GM23248 (cell line): ENCODE data around the gene MRPL38. TPM values are rescaled to one million over a fixed set of nuclear protein-coding genes. Genes with fewer than 3 reads are reported as not detected.
"Not testable (repeated sequence)": the region's sequence is repeated elsewhere in the genome, so short reads cannot be mapped to it uniquely, and the experiment has no call there.

ENCODE experiments used
- DNase-seq: peaks from one replicate; pipeline ENCODE4 v3.0.0-alpha.2; 2015
- H2AFZ ChIP-seq: fragments of 200-600 bp; sonication (generic); 2 replicates; pipeline ENCODE4 v1.6.1; 2016; ENCODE audit warnings: antibody characterized with exemption
- H3F3A ChIP-seq: fragments of 200-600 bp; sonication (generic); 2 replicates; pipeline ENCODE4 v1.6.1; 2016; ENCODE audit warnings: mild to moderate bottlenecking, antibody characterized with exemption, mixed run types; ENCODE audit not compliant: insufficient read depth
- H3K27ac ChIP-seq: fragments of 200-600 bp; sonication (generic); 2 replicates; pipeline ENCODE4 v1.5.1; 2016; ENCODE audit warnings: mild to moderate bottlenecking
- H3K27me3 ChIP-seq: fragments of 200-600 bp; sonication (generic); replicated peaks from 2 replicates; pipeline ENCODE4 v1.6.1; 2016; ENCODE audit warnings: mild to moderate bottlenecking; ENCODE audit not compliant: insufficient read depth
- H3K36me3 ChIP-seq: fragments of 200-600 bp; sonication (generic); 2 replicates; pipeline ENCODE4 v1.6.1; 2016; ENCODE audit warnings: low read depth, mild to moderate bottlenecking
- H3K4me1 ChIP-seq: fragments of 200-600 bp; sonication (generic); 2 replicates; pipeline ENCODE4 v1.6.1; 2016; ENCODE audit warnings: mild to moderate bottlenecking; ENCODE audit not compliant: insufficient read depth
- H3K4me2 ChIP-seq: fragments of 200-600 bp; sonication (generic); one replicate; pipeline ENCODE4 v1.6.1; 2016; ENCODE audit warnings: mild to moderate bottlenecking; ENCODE audit not compliant: unreplicated experiment
- H3K4me3 ChIP-seq: fragments of 200-600 bp; sonication (generic); 2 replicates; pipeline ENCODE4 v1.5.1; 2016; ENCODE audit warnings: mild to moderate bottlenecking
- H3K79me2 ChIP-seq: fragments of 200-600 bp; sonication (generic); 2 replicates; pipeline ENCODE4 v1.6.1; 2016; ENCODE audit warnings: mild to moderate bottlenecking; ENCODE audit not compliant: insufficient read depth
- H3K9ac ChIP-seq: fragments of 200-600 bp; sonication (generic); 2 replicates; pipeline ENCODE4 v1.6.1; 2016; ENCODE audit warnings: mild to moderate bottlenecking
- H3K9me2 ChIP-seq: fragments of 200-600 bp; sonication (generic); 2 replicates; pipeline ENCODE4 v1.6.1; 2016; ENCODE audit warnings: mixed run types, mild to moderate bottlenecking, moderate library complexity; ENCODE audit not compliant: insufficient read depth
- H3K9me3 ChIP-seq: fragments of 200-600 bp; sonication (generic); one replicate; pipeline ENCODE4 v1.6.1; 2017; ENCODE audit warnings: low read depth
- H4K20me1 ChIP-seq: fragments of 200-600 bp; sonication (generic); 2 replicates; pipeline ENCODE4 v1.6.0; 2016; ENCODE audit not compliant: insufficient read depth
- EZH2 ChIP-seq: fragments of 200-600 bp; sonication (generic); IDR thresholded peaks from 2 replicates; pipeline ENCODE4 v1.6.1; 2018; ENCODE audit warnings: antibody characterized with exemption, mild to moderate bottlenecking; ENCODE audit not compliant: insufficient read depth, poor library complexity, severe bottlenecking
- EZH2phosphoT487 ChIP-seq: fragments of 200-600 bp; sonication (generic); IDR thresholded peaks from 2 replicates; pipeline ENCODE4 v1.6.1; 2018; ENCODE audit warnings: antibody characterized with exemption, moderate library complexity, mild to moderate bottlenecking, low read depth; ENCODE audit not compliant: insufficient read depth
- WGBS, 2 experiments: methylation state at CpG; one replicate each; pipeline ENCODE4 v1.1.6; 2015 to 2017; ENCODE audit warnings: low lambda C conversion rate in 2 of 2, low coverage in 1 of 2; ENCODE audit errors: missing lambda C conversion rate in 2 of 2; 5-methylcytosine and 5-hydroxymethylcytosine counted together
- in situ Hi-C: fragments of 300-500 bp; cut with MboI; formaldehyde crosslinking; loops from 2 replicates; pipeline ENCODE4 v1.15.0; 2020
- polyA plus RNA-seq: library from polyadenylated mRNA; unstranded; fragments of >200 nt; fragmentation: Nextera tagmentation; extraction: Ambion mirVana; gene quantifications from 2 replicates; pipeline ENCODE4 v1.2.1, GENCODE V29; 2016
- total RNA-seq: library from RNA; depleted of rRNA; stranded (reverse); fragments of >200 nt; shearing (Covaris generic); gene quantifications from 2 replicates; pipeline ENCODE4 v1.2.3, GENCODE V29; 2014

Gene MRPL38
- total and polyA plus RNA-seq, 2 experiments from 2014 or later = 18.8 to 51.9 TPM

GRCh38 chr17:75872434-75873351, 32.0 kb downstream of the MRPL38 start:
- Histone ChIP-seq H2AFZ (peak overlapping the region; percentile 40), H3K4me2 (no peak overlapping the region), H3F3A (peaks cover 6% of the 10 kb centered on the region; the same call in 1 of the 2 replicates), H3K79me2 (no peaks in the 10 kb centered on the region), H3K27me3 (no peaks in the 10 kb centered on the region), H3K9me3 (no peaks in the 10 kb centered on the region), H3K4me3 (no peak overlapping the region), H4K20me1 (no peaks in the 10 kb centered on the region), H3K9me2 (no peaks in the 10 kb centered on the region), H3K36me3 (no peaks in the 10 kb centered on the region), H3K9ac (peak overlapping the region; percentile 67), H3K4me1 (peaks cover 45% of the 10 kb centered on the region), H3K27ac (peak overlapping the region; percentile 61)
- TF ChIP-seq EZH2 (no peak), EZH2phosphoT487 (no peak)
- in situ Hi-C loops = no loop called here
- WGBS, 2 experiments = 24 to 28% methylated on average over 12 to 13 of the region's 13 CpGs
- DNase-seq = peak; percentile 93

- H3K4me3 ChIP-seq, H3K9me3 ChIP-seq, H3K36me3 ChIP-seq, H3K27me3 ChIP-seq, in situ Hi-C loops, H3K79me2 ChIP-seq, DNase-seq, H4K20me1 ChIP-seq, H3K9me2 ChIP-seq, H3F3A ChIP-seq: not testable (repeated sequence)
- Histone ChIP-seq H3K4me2 (peak overlapping the region; percentile 25), H3K4me1 (peaks cover 25% of the 10 kb centered on the region), H3K27ac (peak overlapping the region; percentile 77; the same call in 1 of the 2 replicates), H3K9ac (peak overlapping the region; percentile 69), H2AFZ (peak overlapping the region; percentile 78)
- 37 to 47% methylated on average over 8 to 10 of the region's 10 CpGs for WGBS, 2 experiments
Observed at GRCh38 chr17:75870228-75870627, 34.5 kb downstream of the MRPL38 start.

- no peaks in the 10 kb centered on the region for H3K9me3 ChIP-seq
- H3K4me2 ChIP-seq = peak overlapping the region; percentile 25
- H3K79me2 ChIP-seq = no peaks in the 10 kb centered on the region
- no peaks in the 10 kb centered on the region for H3K27me3 ChIP-seq
- H3F3A ChIP-seq = peaks cover 6% of the 10 kb centered on the region; the same call in 1 of the 2 replicates
- no peaks in the 10 kb centered on the region for H4K20me1 ChIP-seq
- TF ChIP-seq EZH2phosphoT487 (no peak), EZH2 (no peak)
- H3K27ac ChIP-seq = peak overlapping the region; percentile 77
- in situ Hi-C loops = no loop called here
- peak; percentile 84 for DNase-seq
- H3K4me1 ChIP-seq = peaks cover 28% of the 10 kb centered on the region
- H3K36me3 ChIP-seq = no peaks in the 10 kb centered on the region
- H3K9ac ChIP-seq = peak overlapping the region; percentile 69
- H3K4me3 ChIP-seq = 0 out of 2 replicates have a peak overlapping the region, but pooled peaks have one; percentile 17
- 16 to 19% methylated on average over 20 to 23 of the region's 23 CpGs for WGBS, 2 experiments
- H2AFZ ChIP-seq = peak overlapping the region; percentile 78
- H3K9me2 ChIP-seq = no peaks in the 10 kb centered on the region
Observed at GRCh38 chr17:75869282-75870141, 35.2 kb downstream of the MRPL38 start.

GRCh38 chr17:75868730-75869281, 35.9 kb downstream of the MRPL38 start:
- Histone ChIP-seq H3K27ac (peak overlapping the region; percentile 77), H3K4me2 (peak overlapping the region; percentile 25), H3K9ac (peak overlapping the region; percentile 69), H3K4me1 (peaks cover 33% of the 10 kb centered on the region), H2AFZ (peak overlapping the region; percentile 78)
- H3K9me3 ChIP-seq, DNase-seq, H4K20me1 ChIP-seq, H3F3A ChIP-seq, H3K4me3 ChIP-seq, H3K9me2 ChIP-seq, H3K27me3 ChIP-seq, H3K36me3 ChIP-seq, H3K79me2 ChIP-seq, in situ Hi-C loops: not testable (repeated sequence)
- 62 to 65% methylated on average over 12 of the region's 12 CpGs for WGBS, 2 experiments

GRCh38 chr17:75865404-75866188, 39.1 kb downstream of the MRPL38 start:
- H3K4me2 ChIP-seq, H3K27ac ChIP-seq, H3K9ac ChIP-seq, H3K79me2 ChIP-seq, in situ Hi-C loops, H3K27me3 ChIP-seq, H2AFZ ChIP-seq, H3K9me3 ChIP-seq, H3K36me3 ChIP-seq, H3K4me3 ChIP-seq, H4K20me1 ChIP-seq, H3F3A ChIP-seq, H3K9me2 ChIP-seq, DNase-seq: not testable (repeated sequence)
- peaks cover 23% of the 10 kb centered on the region for H3K4me1 ChIP-seq
- WGBS, 2 experiments = 74 to 76% methylated on average over 16 to 17 of the region's 17 CpGs

- H3K79me2 ChIP-seq, H4K20me1 ChIP-seq, H3K9me3 ChIP-seq, H3K27me3 ChIP-seq, H3K9me2 ChIP-seq, H3K36me3 ChIP-seq, H3K4me3 ChIP-seq, H3F3A ChIP-seq, DNase-seq, in situ Hi-C loops: not testable (repeated sequence)
- Histone ChIP-seq H3K4me1 (peaks cover 21% of the 10 kb centered on the region), H3K27ac (peak overlapping the region; percentile 48), H2AFZ (peak overlapping the region; percentile 61), H3K9ac (peak overlapping the region; percentile 36), H3K4me2 (peak overlapping the region; percentile 34)
- WGBS, 2 experiments = 48 to 54% methylated on average over 4 of the region's 4 CpGs
Observed at GRCh38 chr17:75864887-75865286, 39.8 kb downstream of the MRPL38 start.
